GM04503 (cell line): ENCODE measurements around the gene ZNF598.
"Not testable (repeated sequence)": the region's sequence is repeated elsewhere in the genome, so short reads cannot be mapped to it uniquely, and the experiment has no call there.

Experiments
- DNase-seq: peaks from one replicate; pipeline ENCODE4 v3.0.0-alpha.2; 2012; ENCODE audit warnings: low read depth

Gene ZNF598

DNA sequence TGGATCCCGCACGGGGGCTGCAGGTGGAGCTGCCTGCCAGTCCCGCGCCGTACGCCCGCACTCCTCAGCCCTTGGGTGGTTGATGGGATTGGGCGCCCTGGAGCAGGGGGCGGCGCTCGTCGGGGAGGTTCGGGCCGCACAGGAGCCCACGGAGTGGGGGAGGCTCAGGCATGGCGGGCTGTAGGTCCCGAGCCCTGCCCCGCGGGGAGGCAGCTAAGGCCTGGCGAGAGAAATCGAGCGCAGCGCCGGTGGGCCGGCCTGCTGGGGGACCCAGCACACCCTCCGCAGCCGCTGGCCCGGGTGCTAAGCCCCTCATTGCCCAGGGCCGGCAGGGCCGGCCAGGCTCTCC is 51.5 kb downstream of the ZNF598 start:
- not testable (repeated sequence) for DNase-seq

GRCh38 chr16:1957434-1958142 is 52.0 kb downstream of the ZNF598 start:
- DNase-seq = not testable (repeated sequence)

GRCh38 chr16:1953734-1954133 is 55.9 kb downstream of the ZNF598 start:
- DNase-seq = no peak

GRCh38 chr16:1950559-1950958 is 59.1 kb downstream of the ZNF598 start:
- no peak for DNase-seq

DNA sequence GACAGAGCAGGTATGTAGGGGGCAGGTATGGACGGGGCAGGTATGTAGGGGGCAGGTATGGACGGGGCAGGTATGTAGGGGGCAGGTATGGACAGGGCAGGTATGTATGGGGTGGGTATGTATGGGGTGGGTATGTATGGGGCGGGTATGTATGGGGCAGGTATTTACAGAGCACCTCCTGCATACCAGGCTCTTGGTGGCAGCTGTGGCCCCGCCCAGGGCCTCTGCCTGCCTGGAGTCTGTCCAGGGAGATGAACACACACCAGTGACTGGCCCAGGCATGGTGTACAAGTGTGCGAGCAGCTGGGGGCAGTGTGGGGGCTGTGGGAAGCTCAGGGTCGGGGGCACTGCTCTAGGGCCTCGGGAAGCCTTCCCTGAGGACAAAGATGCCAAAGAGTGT is 59.6 kb downstream of the ZNF598 start:
- no peak for DNase-seq

DNA sequence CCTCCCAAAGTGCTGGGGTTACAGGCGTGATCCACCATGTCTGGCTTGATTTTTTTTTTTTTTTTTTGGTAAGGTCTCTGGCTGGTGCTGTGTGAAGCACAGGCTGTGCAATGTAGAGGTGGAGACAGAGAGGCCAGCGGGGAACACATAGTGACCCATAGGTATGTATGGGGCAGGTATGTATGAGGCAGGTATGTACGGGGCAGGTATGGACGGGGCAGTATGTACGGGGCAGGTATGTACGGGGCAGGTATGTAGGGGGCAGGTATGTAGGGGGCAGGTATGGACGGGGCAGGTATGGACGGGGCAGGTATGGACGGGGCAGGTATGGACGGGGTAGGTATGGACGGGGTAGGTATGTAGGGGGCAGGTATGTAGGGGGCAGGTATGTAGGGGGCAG is 60.1 kb downstream of the ZNF598 start:
- no peak for DNase-seq
